H1 (cell line): Measurements from ENCODE around the gene CFD. TPM values are rescaled to one million over a fixed set of nuclear protein-coding genes. Genes with fewer than 3 reads are reported as not detected.

Experiments used
- CTBP2 ChIP-seq: IDR thresholded peaks from 2 replicates; pipeline ENCODE4 v1.7.0; 2011; ENCODE audit warnings: borderline replicate concordance, mild to moderate bottlenecking, moderate library complexity, mixed read lengths, low read length; ENCODE audit not compliant: insufficient read depth, insufficient read length
- MAFK ChIP-seq: IDR thresholded peaks from 2 replicates; pipeline ENCODE4 v1.6.1; 2012; ENCODE audit warnings: low read depth, mild to moderate bottlenecking, improper control_type of control experiment, low read length
- NRF1 ChIP-seq: IDR thresholded peaks from 2 replicates; pipeline ENCODE4 v1.6.1; 2011; ENCODE audit warnings: mild to moderate bottlenecking, low read depth, low read length, improper control_type of control experiment
- POLR2A ChIP-seq, 2 experiments: IDR thresholded peaks; 1 replicate in 1 of 2; 2 replicates in 1 of 2; pipeline ENCODE4 v1.6.1; 2011; ENCODE audit warnings: low read depth in 2 of 2, low read length in 2 of 2, mild to moderate bottlenecking in 2 of 2; ENCODE audit errors: control extremely low read depth in 1 of 2
- RFX5 ChIP-seq: IDR thresholded peaks from 2 replicates; pipeline ENCODE4 v1.6.1; 2011; ENCODE audit warnings: low read depth, low read length, improper control_type of control experiment, borderline replicate concordance
- SIX5 ChIP-seq: IDR thresholded peaks from 2 replicates; pipeline ENCODE4 v1.6.1; 2011; ENCODE audit warnings: mild to moderate bottlenecking, low read depth, low read length
- SP2 ChIP-seq: IDR thresholded peaks from 2 replicates; pipeline ENCODE4 v1.6.1; 2012; ENCODE audit warnings: mild to moderate bottlenecking, low read length, inconsistent platforms
- TAF1 ChIP-seq: IDR thresholded peaks from 2 replicates; pipeline ENCODE4 v1.6.1; 2011; ENCODE audit warnings: mild to moderate bottlenecking, low read depth, low read length
- TAF7 ChIP-seq: optimal IDR thresholded peaks from 2 replicates; pipeline ENCODE3; 2011; ENCODE audit warnings: low read depth, mild to moderate bottlenecking, inconsistent platforms, low read length, moderate library complexity, borderline replicate concordance
- TBP ChIP-seq: IDR thresholded peaks from 2 replicates; pipeline ENCODE4 v1.6.1; 2011; ENCODE audit warnings: low read depth, low read length, improper control_type of control experiment
- ZNF274 ChIP-seq: IDR thresholded peaks from 2 replicates; pipeline ENCODE4 v1.7.0; 2012; ENCODE audit warnings: low read length, borderline replicate concordance; ENCODE audit errors: extremely low read depth
- polyA plus RNA-seq, 7 experiments: library from polyadenylated mRNA; depleted of rRNA in 3 of 7; stranded (reverse) in 5 of 7; unstranded in 2 of 7; fragments of >200 nt in 5 of 7; fragments of 200-250 nt in 2 of 7; gene quantifications; 1 replicate in 5 of 7; 2 replicates in 1 of 7; 4 replicates in 1 of 7; pipeline versions ENCODE4 v1.2.1 to v1.2.3, GENCODE V29; 2011 to 2013; ENCODE audit warnings: missing spikeins in 2 of 7, mixed read lengths in 2 of 7
- total RNA-seq: library from RNA; stranded (reverse); fragmentation: NEBNext Ultra II Directional; extraction: Animal tissue kit (Norgen Biotek cat#: 25700); gene quantifications from 2 replicates; pipeline ENCODE4 v1.2.1, GENCODE V29; 2021

The CFD gene
- total and polyA plus RNA-seq, 2 of the 8 experiments (the other 6 are each of a cell fraction or from before 2014, with no cell fraction given): 1.7 to 2.8 TPM

- no peak for TF ChIP-seq TAF7
- no peak for TF ChIP-seq TAF1
- no peak for TF ChIP-seq ZNF274
- TF ChIP-seq MAFK: no peak
- TF ChIP-seq SIX5: no peak
- TF ChIP-seq RFX5: no peak
- TF ChIP-seq NRF1: no peak
- TF ChIP-seq TBP: no peak
- no peak for TF ChIP-seq CTBP2
- TF ChIP-seq POLR2A (IDR thresholded peaks at IDR 0.05; ENCODE audit: control extremely low read depth in 1 of 2, low read depth in 2 of 2, low read length in 2 of 2): no peak
- TF ChIP-seq SP2: no peak
- TF ChIP-seq, all 59 proteins: peak for 0
These were observed 41.0 kb downstream of the CFD start (continued) for GRCh38 chr19:900302-901111.
